ENCODE measurements around the gene ARHGAP29. TPM values are rescaled to one million over a fixed set of nuclear protein-coding genes. Genes with fewer than 3 reads are reported as not detected.

The ARHGAP29 gene
- total and polyA plus RNA-seq, 2 of the 4 experiments (the other 2 are of a cell fraction): 19.1 to 30.3 TPM

DNA sequence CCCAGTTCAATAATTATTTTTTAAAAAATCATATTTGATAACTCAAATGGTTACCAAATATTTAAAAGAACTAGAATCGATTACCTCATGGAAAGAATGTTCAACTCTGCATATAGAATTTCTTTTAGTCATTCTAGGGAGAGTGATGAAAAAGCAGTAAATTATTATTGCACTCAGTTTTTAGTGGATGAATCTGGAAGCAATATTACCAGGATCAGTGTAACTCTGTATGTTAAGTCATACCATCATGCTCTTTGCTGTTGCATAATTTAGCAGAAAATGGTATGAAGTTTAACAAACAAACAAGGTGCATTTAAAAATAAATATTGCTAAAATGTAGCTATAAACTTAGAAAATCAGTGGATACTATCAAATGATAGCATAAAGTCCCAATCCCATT lies 46.1 kb upstream of the ARHGAP29 start:
- no peak overlapping the region for H2AFZ ChIP-seq (replicated peaks; ENCODE audit: low read length, poor library complexity)
- no peak overlapping the region for H2BK20ac ChIP-seq (ENCODE audit: low read depth, low read length)
- H2AK5ac ChIP-seq (ENCODE audit: low read depth, low read length): no peak overlapping the region
- H3K4me2 ChIP-seq (ENCODE audit: low read depth, low read length): no peak overlapping the region
- DNase-seq (no peak), ATAC-seq (ENCODE audit: low read depth) (no peak)
- 0 out of 2 replicates have a peak, but pooled peaks cover 2% of the 10 kb centered on the region for H3K9me3 ChIP-seq (ENCODE audit: control insufficient read depth, insufficient read depth, low read length)
- no peak overlapping the region for H3K9ac ChIP-seq (ENCODE audit: low read depth, low read length)
- H3K27ac ChIP-seq (ENCODE audit: insufficient read depth, low read length): no peak overlapping the region
- H4K8ac ChIP-seq (ENCODE audit: low read depth in 2 of 2, low read length in 2 of 2): no peak overlapping the region
- H3K9me1 ChIP-seq (ENCODE audit: insufficient read depth, low read length): peaks cover 8% of the 10 kb centered on the region; the same call in 1 of the 2 replicates
- H3K4me3 ChIP-seq (ENCODE audit: insufficient read depth, low read depth, low read length): no peak overlapping the region
- H3K4me1 ChIP-seq (ENCODE audit: control insufficient read depth, insufficient read depth, low read length): peaks cover 9% of the 10 kb centered on the region
- no peak overlapping the region for H2BK15ac ChIP-seq (ENCODE audit: low read depth, low read length)
- H4K91ac ChIP-seq (ENCODE audit: insufficient read depth, low read depth, low read length): no peak overlapping the region
- H3K56ac ChIP-seq (ENCODE audit: extremely low read depth, insufficient read depth, low read length): no peak overlapping the region
- no peak overlapping the region for H2BK120ac ChIP-seq (ENCODE audit: low read depth, low read length)
- H3K14ac ChIP-seq (replicated peaks; ENCODE audit: low read depth, low read length): no peak overlapping the region
- H3K4ac ChIP-seq (ENCODE audit: low read depth, low read length): no peak overlapping the region
- BruUV-seq (replicated peaks): no TSS peak
- H3K23ac ChIP-seq (ENCODE audit: low read depth, low read length): no peak overlapping the region
- WGBS, 2 experiments (ENCODE audit: extremely low coverage in 2 of 2, insufficient read length in 1 of 2): no CpG with 5 or more reads among the region's 1 CpG
- in situ Hi-C loops (cut with MboI; ENCODE audit: low sequenced_read_pairs): no loop called here
- no peaks in the 10 kb centered on the region for H3K79me1 ChIP-seq (ENCODE audit: low read depth in 1 of 2, low read length in 2 of 2)
- dilution Hi-C loops (cut with HindIII; ENCODE audit: low sequenced_read_pairs, unreplicated experiment): no loop called here
- H3K27me3 ChIP-seq (ENCODE audit: control insufficient read depth, insufficient read depth, low read length): no peaks in the 10 kb centered on the region
- intact Hi-C loops (cut with micrococcal nuclease): no loop called here
- H3K36me3 ChIP-seq (ENCODE audit: control insufficient read depth, insufficient read depth, low read length): no peaks in the 10 kb centered on the region
- H4K5ac ChIP-seq (ENCODE audit: low read depth, low read length): no peak overlapping the region
- ChIA-PET POLR2A (ENCODE audit: unreplicated experiment) (no interaction called here), CTCF (interaction anchor here (0.9 kb wide), 1 partner anchor 10 kb away, joined by 3 read pairs; no protein-coding TSS in a partner anchor)
- no peak for TF ChIP-seq RFX5 (IDR thresholded peaks at IDR 0.05; ENCODE audit: low read depth, low read length)
- no peak for TF ChIP-seq MAZ (IDR thresholded peaks at IDR 0.05; ENCODE audit: borderline replicate concordance, low read depth, low read length)
- TF ChIP-seq, protein P1, sequence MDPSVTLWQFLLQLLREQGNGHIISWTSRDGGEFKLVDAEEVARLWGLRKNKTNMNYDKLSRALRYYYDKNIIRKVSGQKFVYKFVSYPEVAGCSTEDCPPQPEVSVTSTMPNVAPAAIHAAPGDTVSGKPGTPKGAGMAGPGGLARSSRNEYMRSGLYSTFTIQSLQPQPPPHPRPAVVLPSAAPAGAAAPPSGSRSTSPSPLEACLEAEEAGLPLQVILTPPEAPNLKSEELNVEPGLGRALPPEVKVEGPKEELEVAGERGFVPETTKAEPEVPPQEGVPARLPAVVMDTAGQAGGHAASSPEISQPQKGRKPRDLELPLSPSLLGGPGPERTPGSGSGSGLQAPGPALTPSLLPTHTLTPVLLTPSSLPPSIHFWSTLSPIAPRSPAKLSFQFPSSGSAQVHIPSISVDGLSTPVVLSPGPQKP (IDR thresholded peaks at IDR 0.05; ENCODE audit: borderline replicate concordance, low read depth, low read length): no peak
- no peak for TF ChIP-seq POLR2A (IDR thresholded peaks at IDR 0.05; ENCODE audit: low read depth, low read length)
- no peak for TF ChIP-seq RAD21 (IDR thresholded peaks at IDR 0.05; ENCODE audit: low read length)
- TF ChIP-seq RCOR1 (IDR thresholded peaks at IDR 0.05; ENCODE audit: insufficient replicate concordance, low read length): no peak
- TF ChIP-seq CHD1 (IDR thresholded peaks at IDR 0.05; ENCODE audit: low read depth, low read length): no peak
- TF ChIP-seq MXI1 (IDR thresholded peaks at IDR 0.05; ENCODE audit: borderline replicate concordance, low read depth, low read length): no peak
- no peak for TF ChIP-seq CEBPB (IDR thresholded peaks at IDR 0.05; ENCODE audit: low read depth, low read length)
- TF ChIP-seq USF2 (IDR thresholded peaks at IDR 0.05; ENCODE audit: low read depth, low read length): no peak
- no peak for TF ChIP-seq MAFK (IDR thresholded peaks at IDR 0.05; ENCODE audit: low read depth, low read length)
- TF ChIP-seq FOS (IDR thresholded peaks at IDR 0.05; ENCODE audit: low read depth, low read length): no peak
- no peak for TF ChIP-seq NFE2L2 (IDR thresholded peaks at IDR 0.05; ENCODE audit: low read depth, low read length)
- TF ChIP-seq SMC3 (IDR thresholded peaks at IDR 0.05; ENCODE audit: low read depth, low read length): no peak
- no peak for TF ChIP-seq CTCF (conservative IDR thresholded peaks at IDR 0.05; ENCODE audit: low read depth, low read length)
- TF ChIP-seq BHLHE40 (IDR thresholded peaks at IDR 0.05; ENCODE audit: low read depth, low read length): no peak
- no peak overlapping the region for H2AK9ac ChIP-seq (replicated peaks; ENCODE audit: low read depth, low read length, poor library complexity)
- H3K18ac ChIP-seq (ENCODE audit: low read depth, low read length): no peak overlapping the region
- H4K20me1 ChIP-seq (ENCODE audit: insufficient read depth, low read length): no peaks in the 10 kb centered on the region
- H2BK5ac ChIP-seq (ENCODE audit: low read depth, low read length, poor library complexity, severe bottlenecking): no peak overlapping the region

Measured in IMR-90 (cell line).